NCI-H2107 (cell line): ENCODE measurements around the gene ZNF766.
A peak's percentile ranks its signal among the peaks of the same experiment; 100 is the strongest.
"Not testable (repeated sequence)": the region's sequence is repeated elsewhere in the genome, so short reads cannot be mapped to it uniquely, and the experiment has no call there.

Experiments
- DNase-seq: peaks from one replicate; lab custom pipeline; 2025; lab: John Stamatoyannopoulos, UW

Gene ZNF766

GRCh38 chr19:52269338-52270261 lies at the start of gene ZNF766:
TSS of gene ZNF766 (plus strand) at chr19:52269587. CDS start at chr19:52269614, 27 bp downstream.
- DNase-seq: peak; percentile 87

- DNase-seq: no peak
These were observed 49.8 kb upstream of the ZNF766 start for GRCh38 chr19:52219611-52220010.

GRCh38 chr19:52221031-52221430 lies 48.4 kb upstream of the ZNF766 start:
- DNase-seq: no peak

GRCh38 chr19:52221831-52222375 lies 47.5 kb upstream of the ZNF766 start:
- DNase-seq: no peak

GRCh38 chr19:52224211-52224610 lies 45.2 kb upstream of the ZNF766 start:
- no peak for DNase-seq

- no peak for DNase-seq
These were observed 42.7 kb upstream of the ZNF766 start for GRCh38 chr19:52226652-52227051.

GRCh38 chr19:52227196-52227940 lies 42.0 kb upstream of the ZNF766 start:
- DNase-seq: no peak

- DNase-seq: no peak
These were observed 41.4 kb upstream of the ZNF766 start for GRCh38 chr19:52227980-52228379.

- no peak for DNase-seq
These were observed 39.9 kb upstream of the ZNF766 start for GRCh38 chr19:52229524-52229923.

GRCh38 chr19:52230685-52231084 lies 38.7 kb upstream of the ZNF766 start:
- no peak for DNase-seq

GRCh38 chr19:52231154-52231910 lies 38.1 kb upstream of the ZNF766 start:
- DNase-seq: no peak

- no peak for DNase-seq
These were observed 35.0 kb upstream of the ZNF766 start for GRCh38 chr19:52234406-52234805.

GRCh38 chr19:52237197-52237596 lies 32.2 kb upstream of the ZNF766 start:
- no peak for DNase-seq

- peak; percentile 23 for DNase-seq
These were observed 31.5 kb upstream of the ZNF766 start for GRCh38 chr19:52237771-52238400.

GRCh38 chr19:52244021-52244420 lies 25.4 kb upstream of the ZNF766 start:
- DNase-seq: no peak

- DNase-seq: no peak
These were observed 21.1 kb upstream of the ZNF766 start for GRCh38 chr19:52248241-52248640.

GRCh38 chr19:52258426-52258825 lies 11.0 kb upstream of the ZNF766 start:
- no peak for DNase-seq

GRCh38 chr19:52265556-52265955 lies 3.8 kb upstream of the ZNF766 start:
- not testable (repeated sequence) for DNase-seq

- DNase-seq: no peak
These were observed 989 bp downstream of the ZNF766 start for GRCh38 chr19:52270266-52270885.

GRCh38 chr19:52273301-52273700 lies 3.9 kb downstream of the ZNF766 start:
- no peak for DNase-seq

GRCh38 chr19:52274191-52274590 lies 4.8 kb downstream of the ZNF766 start:
- no peak for DNase-seq
